PFSK-1 (cell line): Measurements from ENCODE around the gene GABBR2.

ENCODE experiments used
- POLR2AphosphoS5 ChIP-seq: IDR thresholded peaks from 2 replicates; pipeline ENCODE4 v1.6.1; 2012; ENCODE audit warnings: low read depth, mild to moderate bottlenecking, control low read depth, low read length, moderate library complexity
- SIN3A ChIP-seq: IDR thresholded peaks from 2 replicates; pipeline ENCODE4 v1.6.1; 2012; ENCODE audit warnings: mild to moderate bottlenecking, low read length, moderate library complexity, borderline replicate concordance; ENCODE audit not compliant: insufficient read depth
- TAF1 ChIP-seq: IDR thresholded peaks from 2 replicates; pipeline ENCODE4 v1.6.1; 2012; ENCODE audit warnings: low read length, control low read depth, borderline replicate concordance; ENCODE audit not compliant: insufficient read depth
- TF ChIP-seq, protein P1 (sequence below), 2 experiments: IDR thresholded peaks; 2 replicates each; pipeline versions ENCODE4 v1.6.1 to v1.8.0; 2011 to 2012; ENCODE audit warnings: low read depth in 2 of 2, low read length in 2 of 2, control low read depth in 1 of 2, inconsistent platforms in 1 of 2, mild to moderate bottlenecking in 1 of 2, moderate library complexity in 1 of 2; ENCODE audit not compliant: insufficient read depth in 1 of 2

DNA sequence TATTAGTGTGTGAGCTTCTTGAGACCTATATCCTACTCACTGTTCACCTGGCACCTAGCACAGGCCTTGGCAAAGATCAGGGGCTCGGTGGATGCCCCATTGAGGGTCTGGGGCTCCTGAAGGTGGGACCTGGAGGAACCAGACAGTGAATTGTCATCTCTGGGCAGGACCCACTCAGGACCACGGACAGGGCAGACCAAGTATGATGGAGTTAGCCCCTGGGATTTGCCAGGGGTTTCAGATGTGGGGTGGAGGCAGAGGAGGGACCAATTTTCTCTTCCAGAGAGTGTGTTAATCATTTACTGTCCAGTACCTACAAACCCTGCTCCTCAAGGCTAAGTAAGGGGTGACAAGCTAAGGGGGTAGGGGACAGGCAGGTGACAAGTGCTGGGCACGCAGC, 424.0 kb downstream of the GABBR2 start:
- TF ChIP-seq POLR2AphosphoS5 (no peak), TAF1 (no peak), SIN3A (no peak)
- TF ChIP-seq, protein P1, sequence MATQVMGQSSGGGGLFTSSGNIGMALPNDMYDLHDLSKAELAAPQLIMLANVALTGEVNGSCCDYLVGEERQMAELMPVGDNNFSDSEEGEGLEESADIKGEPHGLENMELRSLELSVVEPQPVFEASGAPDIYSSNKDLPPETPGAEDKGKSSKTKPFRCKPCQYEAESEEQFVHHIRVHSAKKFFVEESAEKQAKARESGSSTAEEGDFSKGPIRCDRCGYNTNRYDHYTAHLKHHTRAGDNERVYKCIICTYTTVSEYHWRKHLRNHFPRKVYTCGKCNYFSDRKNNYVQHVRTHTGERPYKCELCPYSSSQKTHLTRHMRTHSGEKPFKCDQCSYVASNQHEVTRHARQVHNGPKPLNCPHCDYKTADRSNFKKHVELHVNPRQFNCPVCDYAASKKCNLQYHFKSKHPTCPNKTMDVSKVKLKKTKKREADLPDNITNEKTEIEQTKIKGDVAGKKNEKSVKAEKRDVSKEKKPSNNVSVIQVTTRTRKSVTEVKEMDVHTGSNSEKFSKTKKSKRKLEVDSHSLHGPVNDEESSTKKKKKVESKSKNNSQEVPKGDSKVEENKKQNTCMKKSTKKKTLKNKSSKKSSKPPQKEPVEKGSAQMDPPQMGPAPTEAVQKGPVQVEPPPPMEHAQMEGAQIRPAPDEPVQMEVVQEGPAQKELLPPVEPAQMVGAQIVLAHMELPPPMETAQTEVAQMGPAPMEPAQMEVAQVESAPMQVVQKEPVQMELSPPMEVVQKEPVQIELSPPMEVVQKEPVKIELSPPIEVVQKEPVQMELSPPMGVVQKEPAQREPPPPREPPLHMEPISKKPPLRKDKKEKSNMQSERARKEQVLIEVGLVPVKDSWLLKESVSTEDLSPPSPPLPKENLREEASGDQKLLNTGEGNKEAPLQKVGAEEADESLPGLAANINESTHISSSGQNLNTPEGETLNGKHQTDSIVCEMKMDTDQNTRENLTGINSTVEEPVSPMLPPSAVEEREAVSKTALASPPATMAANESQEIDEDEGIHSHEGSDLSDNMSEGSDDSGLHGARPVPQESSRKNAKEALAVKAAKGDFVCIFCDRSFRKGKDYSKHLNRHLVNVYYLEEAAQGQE (IDR thresholded peaks at IDR 0.05; ENCODE audit: insufficient read depth in 1 of 2, low read depth in 2 of 2, low read length in 2 of 2) = peak; percentile 26 to 74; a peak in 2 of 4 replicates
